ENCODE data around the gene CFAP74. TPM values are rescaled to one million over a fixed set of nuclear protein-coding genes. Genes with fewer than 3 reads are reported as not detected.

The CFAP74 gene
- total and polyA plus RNA-seq, 5 donors from 2014 or later, result not detected

DNA sequence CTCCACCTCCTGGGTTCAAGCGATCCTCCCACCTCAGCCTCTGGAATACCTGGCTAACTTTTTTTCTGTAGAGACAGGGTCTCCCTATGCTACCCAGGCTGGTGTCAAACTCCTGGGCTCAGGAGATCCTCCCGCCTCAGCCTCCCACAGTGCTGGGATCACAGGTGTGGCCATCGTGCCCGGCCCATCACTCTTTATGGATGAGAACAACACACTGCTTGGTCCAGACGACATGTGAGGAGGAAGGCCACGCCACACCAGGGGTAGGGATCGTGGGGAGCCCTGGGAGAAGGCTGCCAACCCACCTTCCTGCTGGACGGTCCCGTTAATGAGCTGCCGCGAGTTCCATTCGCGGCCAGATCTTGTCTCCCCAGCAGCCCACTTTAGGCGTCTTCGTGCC lies 10.6 kb upstream of the CFAP74 start:
- Mint-ChIP-seq H3K27ac (no peak overlapping the region), H3K9me3 (peaks cover 0 to 3% (median 0%) of the 10 kb centered on the region in 7 donors), H3K36me3 (no peaks in the 10 kb centered on the region), H3K27me3 (peaks cover 34% of the 10 kb centered on the region), H3K4me1 (peaks cover 0 to 13% (median 1%) of the 10 kb centered on the region in 4 donors), H3K4me3 (no peak overlapping the region)
- H3K27ac ChIP-seq (ENCODE audit: insufficient read depth, low read length, poor library complexity, severe bottlenecking), result no peak overlapping the region
- H3K36me3 ChIP-seq (ENCODE audit: control insufficient read depth, insufficient read depth, low read length), result no peaks in the 10 kb centered on the region
- no peaks in the 10 kb centered on the region for H3K9me3 ChIP-seq (ENCODE audit: control insufficient read depth in 2 of 2, low read length in 2 of 2)
- H3K4me3 ChIP-seq (ENCODE audit: low read depth, low read length), result no peak overlapping the region
- ATAC-seq (ENCODE audit: low read depth in 2 of 2) (no peak), DNase-seq (no peak)
- H3K4me1 ChIP-seq (ENCODE audit: control insufficient read depth, insufficient read depth, low read length, poor library complexity, severe bottlenecking), result no peaks in the 10 kb centered on the region
- peaks cover 4% of the 10 kb centered on the region for H3K27me3 ChIP-seq (ENCODE audit: control insufficient read depth, insufficient read depth, low read length)

GRCh38 chr1:2009101-2010053 lies 5.8 kb upstream of the CFAP74 start:
- Histone ChIP-seq H3K27ac (ENCODE audit: insufficient read depth, low read length, poor library complexity, severe bottlenecking) (no peak overlapping the region), H3K36me3 (ENCODE audit: control insufficient read depth, insufficient read depth, low read length) (no peaks in the 10 kb centered on the region), H3K27me3 (ENCODE audit: control insufficient read depth, insufficient read depth, low read length) (no peaks in the 10 kb centered on the region), H3K4me1 (ENCODE audit: control insufficient read depth, insufficient read depth, low read length, poor library complexity, severe bottlenecking) (no peaks in the 10 kb centered on the region), H3K9me3 (ENCODE audit: control insufficient read depth in 2 of 2, low read length in 2 of 2) (no peaks in the 10 kb centered on the region), H3K4me3 (ENCODE audit: low read depth, low read length) (no peak overlapping the region)
- DNase-seq, result no peak
- no peak overlapping the region for H3K27ac Mint-ChIP-seq
- no peaks in the 10 kb centered on the region for H3K9me3 Mint-ChIP-seq
- H3K36me3 Mint-ChIP-seq, result no peaks in the 10 kb centered on the region
- no peaks in the 10 kb centered on the region for H3K4me1 Mint-ChIP-seq
- H3K4me3 Mint-ChIP-seq, result no peak overlapping the region
- H3K27me3 Mint-ChIP-seq, result peaks cover 12% of the 10 kb centered on the region
- no peak for ATAC-seq (ENCODE audit: low read depth in 2 of 2)

- no peaks in the 10 kb centered on the region for H3K36me3 Mint-ChIP-seq
- ATAC-seq (ENCODE audit: low read depth in 2 of 2) (no peak), DNase-seq (no peak)
- no peaks in the 10 kb centered on the region for H3K4me1 ChIP-seq (ENCODE audit: control insufficient read depth, insufficient read depth, low read length, poor library complexity, severe bottlenecking)
- no peak overlapping the region for H3K4me3 ChIP-seq (ENCODE audit: low read depth, low read length)
- H3K36me3 ChIP-seq (ENCODE audit: control insufficient read depth, insufficient read depth, low read length), result no peaks in the 10 kb centered on the region
- peaks cover 7% of the 10 kb centered on the region for H3K27me3 ChIP-seq (ENCODE audit: control insufficient read depth, insufficient read depth, low read length)
- no peak overlapping the region for H3K4me3 Mint-ChIP-seq
- H3K9me3 Mint-ChIP-seq, result no peaks in the 10 kb centered on the region
- no peak overlapping the region for H3K27ac ChIP-seq (ENCODE audit: insufficient read depth, low read length, poor library complexity, severe bottlenecking)
- no peak overlapping the region for H3K27ac Mint-ChIP-seq
- H3K9me3 ChIP-seq (ENCODE audit: control insufficient read depth in 2 of 2, low read length in 2 of 2), result no peaks in the 10 kb centered on the region
- peaks cover 37% of the 10 kb centered on the region for H3K27me3 Mint-ChIP-seq
- H3K4me1 Mint-ChIP-seq, result no peaks in the 10 kb centered on the region
These were observed 1.3 kb upstream of the CFAP74 start for GRCh38 chr1:2004856-2005255.

DNA sequence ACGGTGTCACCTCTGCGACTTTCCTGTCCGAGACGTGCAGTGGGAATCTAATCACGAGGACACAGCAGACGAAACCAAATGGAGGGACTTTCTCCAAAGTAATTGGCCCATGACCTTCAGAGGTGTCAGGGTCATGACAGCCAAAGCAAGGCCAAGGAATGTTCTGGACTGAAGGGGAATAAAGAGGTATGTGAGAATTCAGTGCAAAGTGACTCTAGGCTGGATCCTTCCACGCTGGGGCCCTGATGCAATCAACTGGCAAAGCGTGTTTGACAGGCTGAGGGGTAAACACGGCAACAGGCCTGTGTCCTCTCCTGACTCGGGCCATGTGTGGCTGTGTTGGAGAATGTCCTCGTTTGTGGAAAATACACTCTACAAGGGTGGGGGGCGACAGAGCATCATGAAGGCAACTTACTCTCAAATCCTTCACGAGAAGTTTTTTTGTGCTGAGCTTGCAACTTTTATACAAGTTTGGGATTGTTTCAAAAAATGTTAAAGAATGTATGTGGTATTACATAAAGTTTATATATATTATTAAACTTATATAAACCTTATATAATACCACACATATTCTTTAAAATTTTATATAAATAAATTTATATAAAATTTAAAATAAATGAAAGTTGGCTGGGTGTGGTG lies 1.7 kb downstream of the CFAP74 start:
- ATAC-seq (ENCODE audit: low read depth in 2 of 2) (no peak), DNase-seq (no peak)
- H3K9me3 Mint-ChIP-seq, result peaks cover 0 to 3% (median 0%) of the 10 kb centered on the region in 7 donors
- no peaks in the 10 kb centered on the region for H3K4me1 Mint-ChIP-seq
- peaks cover 56% of the 10 kb centered on the region for H3K27me3 Mint-ChIP-seq
- Histone ChIP-seq H3K9me3 (ENCODE audit: control insufficient read depth in 2 of 2, low read length in 2 of 2) (no peaks in the 10 kb centered on the region), H3K36me3 (ENCODE audit: control insufficient read depth, insufficient read depth, low read length) (no peaks in the 10 kb centered on the region), H3K27me3 (ENCODE audit: control insufficient read depth, insufficient read depth, low read length) (peaks cover 7% of the 10 kb centered on the region), H3K4me3 (ENCODE audit: low read depth, low read length) (no peak overlapping the region), H3K27ac (ENCODE audit: insufficient read depth, low read length, poor library complexity, severe bottlenecking) (no peak overlapping the region), H3K4me1 (ENCODE audit: control insufficient read depth, insufficient read depth, low read length, poor library complexity, severe bottlenecking) (no peaks in the 10 kb centered on the region)
- no peaks in the 10 kb centered on the region for H3K36me3 Mint-ChIP-seq
- no peak overlapping the region for H3K4me3 Mint-ChIP-seq
- H3K27ac Mint-ChIP-seq, result no peak overlapping the region

GRCh38 chr1:2000850-2001249 lies 2.7 kb downstream of the CFAP74 start:
- no peak for DNase-seq

DNA sequence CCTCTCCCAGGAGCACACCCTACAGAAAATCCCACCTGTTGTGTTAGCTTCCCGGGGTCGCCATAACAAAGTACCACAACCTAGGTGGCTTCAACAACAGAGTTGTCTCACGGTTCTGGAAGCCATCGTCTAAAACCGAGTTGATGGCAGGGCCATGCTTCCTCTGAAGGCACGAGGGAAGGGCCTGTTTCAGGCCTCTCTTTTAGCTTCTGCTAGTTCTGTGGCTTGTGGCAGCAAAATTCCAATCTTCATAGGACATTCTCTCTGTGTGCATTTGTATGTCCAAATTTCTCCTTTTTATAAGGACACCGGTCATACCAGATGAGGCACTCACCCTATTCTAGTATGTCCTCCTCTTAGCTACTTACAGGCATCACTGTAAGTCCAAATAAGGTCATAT lies 3.2 kb downstream of the CFAP74 start:
- peaks cover 53% of the 10 kb centered on the region for H3K27me3 Mint-ChIP-seq
- H3K9me3 Mint-ChIP-seq, result peaks cover 0 to 3% (median 0%) of the 10 kb centered on the region in 7 donors
- ATAC-seq (ENCODE audit: low read depth in 2 of 2) (no peak), DNase-seq (no peak)
- no peaks in the 10 kb centered on the region for H3K36me3 Mint-ChIP-seq
- Histone ChIP-seq H3K9me3 (ENCODE audit: control insufficient read depth in 2 of 2, low read length in 2 of 2) (no peaks in the 10 kb centered on the region), H3K27ac (ENCODE audit: insufficient read depth, low read length, poor library complexity, severe bottlenecking) (no peak overlapping the region), H3K27me3 (ENCODE audit: control insufficient read depth, insufficient read depth, low read length) (peaks cover 7% of the 10 kb centered on the region), H3K36me3 (ENCODE audit: control insufficient read depth, insufficient read depth, low read length) (no peaks in the 10 kb centered on the region), H3K4me1 (ENCODE audit: control insufficient read depth, insufficient read depth, low read length, poor library complexity, severe bottlenecking) (no peaks in the 10 kb centered on the region), H3K4me3 (ENCODE audit: low read depth, low read length) (no peak overlapping the region)
- no peak overlapping the region for H3K27ac Mint-ChIP-seq
- no peak overlapping the region for H3K4me3 Mint-ChIP-seq
- H3K4me1 Mint-ChIP-seq, result peaks cover 0 to 3% (median 0%) of the 10 kb centered on the region in 4 donors

More at GRCh38 chr1:2000850-2001249, 2.7 kb downstream of the CFAP74 start:
- no peak overlapping the region for H3K27ac ChIP-seq (ENCODE audit: insufficient read depth, low read length, poor library complexity, severe bottlenecking)
- H3K4me1 Mint-ChIP-seq, result peaks cover 0 to 3% (median 0%) of the 10 kb centered on the region in 4 donors
- H3K4me3 Mint-ChIP-seq, result no peak overlapping the region
- H3K36me3 Mint-ChIP-seq, result no peaks in the 10 kb centered on the region
- no peak for ATAC-seq (ENCODE audit: low read depth in 2 of 2)
- H3K9me3 ChIP-seq (ENCODE audit: control insufficient read depth in 2 of 2, low read length in 2 of 2), result no peaks in the 10 kb centered on the region
- H3K27me3 Mint-ChIP-seq, result peaks cover 56% of the 10 kb centered on the region
- no peaks in the 10 kb centered on the region for H3K36me3 ChIP-seq (ENCODE audit: control insufficient read depth, insufficient read depth, low read length)
- H3K4me1 ChIP-seq (ENCODE audit: control insufficient read depth, insufficient read depth, low read length, poor library complexity, severe bottlenecking), result no peaks in the 10 kb centered on the region
- H3K9me3 Mint-ChIP-seq, result peaks cover 0 to 3% (median 0%) of the 10 kb centered on the region in 7 donors
- H3K4me3 ChIP-seq (ENCODE audit: low read depth, low read length), result no peak overlapping the region
- H3K27ac Mint-ChIP-seq, result no peak overlapping the region
- H3K27me3 ChIP-seq (ENCODE audit: control insufficient read depth, insufficient read depth, low read length), result peaks cover 7% of the 10 kb centered on the region

DNA sequence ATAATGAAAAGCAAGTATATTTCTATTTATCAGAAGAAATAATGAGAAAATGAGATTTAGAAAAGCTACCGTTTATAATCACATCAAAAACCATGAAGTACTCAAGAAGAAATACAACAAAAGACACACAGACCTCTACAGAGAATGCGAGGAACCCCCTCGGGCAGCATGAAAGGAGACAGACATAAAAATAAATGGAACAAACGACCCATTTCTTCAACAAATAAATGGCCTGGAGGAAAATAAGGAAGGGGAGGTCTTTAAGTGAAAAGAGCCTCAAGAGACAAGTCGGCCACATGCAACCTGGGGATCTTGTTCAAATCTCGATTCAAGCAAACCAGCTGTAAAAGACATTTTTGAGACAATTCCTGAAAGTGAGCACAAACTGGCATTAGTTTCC lies 6.0 kb downstream of the CFAP74 start:
- no peaks in the 10 kb centered on the region for H3K36me3 Mint-ChIP-seq
- H3K4me1 Mint-ChIP-seq, result peaks cover 0 to 3% (median 0%) of the 10 kb centered on the region in 4 donors
- H3K27ac Mint-ChIP-seq, result no peak overlapping the region
- DNase-seq (no peak), ATAC-seq (ENCODE audit: low read depth in 2 of 2) (no peak)
- Histone ChIP-seq H3K4me1 (ENCODE audit: control insufficient read depth, insufficient read depth, low read length, poor library complexity, severe bottlenecking) (no peaks in the 10 kb centered on the region), H3K9me3 (ENCODE audit: control insufficient read depth in 2 of 2, low read length in 2 of 2) (no peaks in the 10 kb centered on the region), H3K27me3 (ENCODE audit: control insufficient read depth, insufficient read depth, low read length) (peaks cover 3% of the 10 kb centered on the region), H3K36me3 (ENCODE audit: control insufficient read depth, insufficient read depth, low read length) (no peaks in the 10 kb centered on the region), H3K4me3 (ENCODE audit: low read depth, low read length) (no peak overlapping the region), H3K27ac (ENCODE audit: insufficient read depth, low read length, poor library complexity, severe bottlenecking) (no peak overlapping the region)
- peaks cover 0 to 6% (median 0%) of the 10 kb centered on the region in 7 donors for H3K9me3 Mint-ChIP-seq
- H3K4me3 Mint-ChIP-seq, result peak overlapping the region in 1 of 4 donors; percentile 38
- peaks cover 31% of the 10 kb centered on the region for H3K27me3 Mint-ChIP-seq
